Vagina (tissue), 2 donors: ENCODE data around the gene SEMA6A.

ENCODE experiments used
- POLR2A ChIP-seq, 2 donors: fragments of 450-650 bp; IDR thresholded peaks; one replicate each; pipeline ENCODE4 v1.6.1; 2017; ENCODE audit warnings: antibody characterized with exemption in 2 of 2, mild to moderate bottlenecking in 2 of 2, moderate library complexity in 2 of 2
- POLR2AphosphoS5 ChIP-seq, 2 donors: sonication (generic); formaldehyde crosslinking; IDR thresholded peaks; one replicate each; pipeline ENCODE4 v1.9.0; 2017; ENCODE audit warnings: antibody characterized with exemption in 2 of 2, mild to moderate bottlenecking in 2 of 2, low read depth in 1 of 2; ENCODE audit not compliant: insufficient read depth in 1 of 2
- TF ChIP-seq, protein P1 (sequence below), 3 experiments: fragments of 450-650 bp in 2 of 3; fragments of 200-600 bp in 1 of 3; sonication (generic) in 1 of 3; IDR thresholded peaks; one replicate each; pipeline ENCODE4 v1.5.1; 2017 to 2019; ENCODE audit warnings: antibody characterized with exemption in 3 of 3, mild to moderate bottlenecking in 2 of 3, moderate library complexity in 2 of 3

DNA sequence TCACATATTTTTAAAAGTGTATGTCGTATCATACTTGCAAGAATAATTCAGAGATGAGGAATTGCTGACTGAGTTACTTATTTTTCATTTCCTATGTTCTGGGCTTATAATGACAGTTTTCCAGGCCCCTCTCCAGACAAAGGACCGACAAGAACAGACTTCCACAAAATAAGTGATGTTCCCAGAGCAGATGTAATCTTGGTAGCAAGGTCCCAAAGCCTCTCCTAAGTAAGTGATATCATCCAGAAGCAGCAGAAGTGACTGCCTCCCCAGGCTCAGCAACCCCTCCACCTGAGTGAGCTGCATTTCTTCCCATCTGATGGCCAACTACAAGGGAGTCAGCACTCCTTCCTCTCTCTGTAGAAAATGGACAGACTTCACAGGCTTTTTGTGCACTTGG lies 57.1 kb downstream of the SEMA6A start:
- TF ChIP-seq POLR2A (IDR thresholded peaks at IDR 0.05): no peak
- TF ChIP-seq, protein P1, sequence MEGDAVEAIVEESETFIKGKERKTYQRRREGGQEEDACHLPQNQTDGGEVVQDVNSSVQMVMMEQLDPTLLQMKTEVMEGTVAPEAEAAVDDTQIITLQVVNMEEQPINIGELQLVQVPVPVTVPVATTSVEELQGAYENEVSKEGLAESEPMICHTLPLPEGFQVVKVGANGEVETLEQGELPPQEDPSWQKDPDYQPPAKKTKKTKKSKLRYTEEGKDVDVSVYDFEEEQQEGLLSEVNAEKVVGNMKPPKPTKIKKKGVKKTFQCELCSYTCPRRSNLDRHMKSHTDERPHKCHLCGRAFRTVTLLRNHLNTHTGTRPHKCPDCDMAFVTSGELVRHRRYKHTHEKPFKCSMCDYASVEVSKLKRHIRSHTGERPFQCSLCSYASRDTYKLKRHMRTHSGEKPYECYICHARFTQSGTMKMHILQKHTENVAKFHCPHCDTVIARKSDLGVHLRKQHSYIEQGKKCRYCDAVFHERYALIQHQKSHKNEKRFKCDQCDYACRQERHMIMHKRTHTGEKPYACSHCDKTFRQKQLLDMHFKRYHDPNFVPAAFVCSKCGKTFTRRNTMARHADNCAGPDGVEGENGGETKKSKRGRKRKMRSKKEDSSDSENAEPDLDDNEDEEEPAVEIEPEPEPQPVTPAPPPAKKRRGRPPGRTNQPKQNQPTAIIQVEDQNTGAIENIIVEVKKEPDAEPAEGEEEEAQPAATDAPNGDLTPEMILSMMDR (IDR thresholded peaks at IDR 0.05): no peak
- no peak for TF ChIP-seq POLR2AphosphoS5 (IDR thresholded peaks at IDR 0.05; ENCODE audit: insufficient read depth in 1 of 2, low read depth in 1 of 2)
